Vagina (tissue), 2 donors: Measurements from ENCODE around the gene JAKMIP1.

ENCODE experiments used
- POLR2A ChIP-seq, 2 donors: fragments of 450-650 bp; IDR thresholded peaks; one replicate each; pipeline ENCODE4 v1.6.1; 2017; ENCODE audit warnings: antibody characterized with exemption in 2 of 2, mild to moderate bottlenecking in 2 of 2, moderate library complexity in 2 of 2
- TF ChIP-seq, protein P1 (sequence below), 3 experiments: fragments of 450-650 bp in 2 of 3; fragments of 200-600 bp in 1 of 3; sonication (generic) in 1 of 3; IDR thresholded peaks; one replicate each; pipeline ENCODE4 v1.5.1; 2017 to 2019; ENCODE audit warnings: antibody characterized with exemption in 3 of 3, mild to moderate bottlenecking in 2 of 3, moderate library complexity in 2 of 3

DNA sequence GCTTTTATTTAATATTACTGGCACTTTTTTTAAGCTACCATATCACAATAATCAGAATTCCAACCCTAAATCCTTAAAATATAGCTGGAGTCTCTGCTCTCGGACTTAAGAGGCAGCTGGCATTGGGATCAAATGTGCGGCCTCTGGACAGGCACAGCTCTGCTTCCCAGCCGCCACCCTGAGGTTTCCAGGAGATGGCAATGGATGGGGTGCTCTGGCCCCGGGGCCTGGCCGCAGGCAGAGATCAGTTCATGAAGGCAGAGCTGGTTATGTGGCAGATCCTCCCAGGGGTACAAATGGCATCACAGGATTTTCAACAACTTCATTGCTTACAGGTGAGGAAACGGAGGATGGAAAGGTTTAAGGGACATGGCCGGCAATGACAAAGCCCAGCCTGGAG, 57.8 kb downstream of the JAKMIP1 start:
- TF ChIP-seq, protein P1, sequence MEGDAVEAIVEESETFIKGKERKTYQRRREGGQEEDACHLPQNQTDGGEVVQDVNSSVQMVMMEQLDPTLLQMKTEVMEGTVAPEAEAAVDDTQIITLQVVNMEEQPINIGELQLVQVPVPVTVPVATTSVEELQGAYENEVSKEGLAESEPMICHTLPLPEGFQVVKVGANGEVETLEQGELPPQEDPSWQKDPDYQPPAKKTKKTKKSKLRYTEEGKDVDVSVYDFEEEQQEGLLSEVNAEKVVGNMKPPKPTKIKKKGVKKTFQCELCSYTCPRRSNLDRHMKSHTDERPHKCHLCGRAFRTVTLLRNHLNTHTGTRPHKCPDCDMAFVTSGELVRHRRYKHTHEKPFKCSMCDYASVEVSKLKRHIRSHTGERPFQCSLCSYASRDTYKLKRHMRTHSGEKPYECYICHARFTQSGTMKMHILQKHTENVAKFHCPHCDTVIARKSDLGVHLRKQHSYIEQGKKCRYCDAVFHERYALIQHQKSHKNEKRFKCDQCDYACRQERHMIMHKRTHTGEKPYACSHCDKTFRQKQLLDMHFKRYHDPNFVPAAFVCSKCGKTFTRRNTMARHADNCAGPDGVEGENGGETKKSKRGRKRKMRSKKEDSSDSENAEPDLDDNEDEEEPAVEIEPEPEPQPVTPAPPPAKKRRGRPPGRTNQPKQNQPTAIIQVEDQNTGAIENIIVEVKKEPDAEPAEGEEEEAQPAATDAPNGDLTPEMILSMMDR (IDR thresholded peaks at IDR 0.05), result no peak
- no peak for TF ChIP-seq POLR2A (IDR thresholded peaks at IDR 0.05)
